GM13977 (cell line): Measurements from ENCODE around the gene TMEM234.

ENCODE experiments used
- DNase-seq: peaks from one replicate; pipeline ENCODE4 v3.0.0; 2012; ENCODE audit warnings: low spot score
- CTCF ChIP-seq: IDR thresholded peaks from 2 replicates; pipeline ENCODE4 v1.5.1; 2012; ENCODE audit warnings: mild to moderate bottlenecking, control low read depth; ENCODE audit not compliant: insufficient read depth; ENCODE audit errors: extremely low read depth, missing control alignments
- in situ Hi-C: fragments of 300-500 bp; cut with MboI; formaldehyde crosslinking; loops from one replicate; pipeline ENCODE4 v1.12.0; 2022; ENCODE audit warnings: low sequenced_read_pairs, low pct_unique_long_range_greater_than_20kb, mixed read lengths, inconsistent platforms; ENCODE audit not compliant: unreplicated experiment

The TMEM234 gene

GRCh38 chr1:32256473-32257226, 34.5 kb upstream of the TMEM234 start:
- no peak for TF ChIP-seq CTCF
- in situ Hi-C loops = no loop called here
- no peak for DNase-seq

- TF ChIP-seq CTCF = no peak
- in situ Hi-C loops = no loop called here
Observed at GRCh38 chr1:32255072-32256071, 33.2 kb upstream of the TMEM234 start.

DNA sequence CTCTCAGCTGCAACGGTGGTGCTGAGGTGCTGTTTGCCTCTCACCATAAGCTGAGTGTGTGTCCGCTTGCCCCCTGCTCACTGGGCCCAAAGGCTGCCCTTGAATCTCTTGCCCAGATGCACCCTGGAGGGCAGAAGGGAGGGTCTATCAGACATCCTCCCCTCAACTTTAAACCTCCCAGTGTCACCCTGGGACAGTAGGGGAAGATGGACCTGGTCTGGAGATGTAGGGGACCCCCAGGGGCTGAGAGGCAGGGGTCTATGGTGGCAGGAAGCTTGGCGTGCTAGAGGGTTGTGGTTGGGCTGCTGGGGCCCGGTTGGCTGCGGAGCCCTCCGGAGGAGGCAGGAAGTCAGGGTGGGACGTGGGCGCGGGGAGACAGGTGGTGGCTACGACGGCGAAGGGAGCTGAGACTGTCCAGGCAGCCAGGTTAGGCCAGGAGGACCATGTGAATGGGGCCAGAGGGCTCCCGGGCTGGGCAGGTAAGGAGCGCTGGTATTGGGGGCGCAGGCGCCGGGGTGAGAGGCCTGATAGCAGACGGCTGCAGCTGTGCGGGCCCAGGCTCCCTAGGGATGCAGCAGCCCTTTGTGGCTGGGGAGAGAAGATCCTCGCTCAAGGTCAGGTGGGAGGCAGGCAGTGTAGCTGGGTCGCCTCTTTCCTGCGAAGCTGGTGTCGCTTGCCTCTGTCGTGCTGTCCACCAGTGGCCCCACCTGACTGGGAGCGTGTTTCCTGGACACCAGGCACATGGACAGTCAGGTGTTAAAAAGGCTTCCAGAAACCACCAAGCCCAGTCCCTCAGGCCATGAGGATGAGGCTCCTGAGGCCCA, 29.0 kb upstream of the TMEM234 start, which contains the start of gene LCK:
Gene LCK, plus strand, starts transcription at position 373 of the 824 bp plus-strand sequence. CDS start 23,065 bp downstream, outside the sequence.
- in situ Hi-C loops = no loop called here
- TF ChIP-seq CTCF = no peak
- peak; percentile 54 for DNase-seq

More at GRCh38 chr1:32255072-32256071, 33.2 kb upstream of the TMEM234 start:
- DNase-seq = no peak

- TF ChIP-seq CTCF = no peak
- peak; percentile 88 for DNase-seq
- in situ Hi-C loops = no loop called here
Observed at GRCh38 chr1:32249831-32250525, 27.8 kb upstream of the TMEM234 start.

DNA sequence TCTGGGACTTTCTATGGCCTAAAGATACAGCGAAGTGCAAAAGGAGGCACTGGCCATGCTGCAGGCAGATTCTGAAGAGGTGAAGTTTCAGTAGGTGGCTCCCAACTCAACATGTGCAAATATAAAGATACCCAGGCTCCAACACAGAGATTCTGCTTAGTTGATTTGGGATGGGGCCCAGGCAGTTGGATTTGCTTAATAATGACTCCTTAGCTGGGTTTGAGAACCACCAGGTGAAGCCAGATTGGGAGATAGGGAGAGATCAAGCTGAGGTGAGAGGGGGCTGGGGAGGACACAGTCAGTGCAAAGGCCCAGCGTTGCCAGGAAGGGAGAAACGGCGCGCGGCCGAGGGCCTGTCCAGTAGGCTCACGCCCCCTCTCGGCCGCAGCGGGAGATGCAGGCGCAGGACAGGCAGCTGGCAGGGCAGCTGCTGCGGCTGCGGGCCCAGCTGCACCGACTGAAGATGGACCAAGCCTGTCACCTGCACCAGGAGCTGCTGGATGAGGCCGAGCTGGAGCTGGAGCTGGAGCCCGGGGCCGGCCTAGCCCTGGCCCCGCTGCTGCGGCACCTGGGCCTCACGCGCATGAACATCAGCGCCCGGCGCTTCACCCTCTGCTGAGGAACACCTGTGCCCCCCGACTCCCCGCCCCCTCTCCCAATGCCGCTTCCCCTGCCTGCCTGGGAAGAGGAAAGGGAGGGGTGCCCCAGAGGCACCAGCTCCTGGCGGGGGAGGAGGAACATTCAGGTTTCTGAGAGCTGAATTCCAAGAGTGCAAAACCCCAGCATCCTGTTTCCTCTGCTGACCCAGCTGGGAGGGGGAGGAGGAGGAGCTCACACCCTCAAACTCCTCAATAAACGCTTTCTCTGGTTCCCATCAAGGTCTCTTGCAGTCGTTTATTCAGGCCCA, 26.1 kb upstream of the TMEM234 start:
- DNase-seq = peak; percentile 86
- in situ Hi-C loops = no loop called here
- peak; percentile 98 for TF ChIP-seq CTCF
